GM21619 (cell line): ENCODE measurements around the gene REV3L.

Experiments used
- ATAC-seq: cut with Tn5 transposase; IDR thresholded peaks from one replicate; pipeline ENCODE4 v1.9.1; 2021; ENCODE audit not compliant: unreplicated experiment

Gene REV3L

GRCh38 chr6:111471958-111472357 lies 11.1 kb downstream of the REV3L start:
- no peak for ATAC-seq

GRCh38 chr6:111471533-111471932 lies 11.5 kb downstream of the REV3L start:
- ATAC-seq = no peak

DNA sequence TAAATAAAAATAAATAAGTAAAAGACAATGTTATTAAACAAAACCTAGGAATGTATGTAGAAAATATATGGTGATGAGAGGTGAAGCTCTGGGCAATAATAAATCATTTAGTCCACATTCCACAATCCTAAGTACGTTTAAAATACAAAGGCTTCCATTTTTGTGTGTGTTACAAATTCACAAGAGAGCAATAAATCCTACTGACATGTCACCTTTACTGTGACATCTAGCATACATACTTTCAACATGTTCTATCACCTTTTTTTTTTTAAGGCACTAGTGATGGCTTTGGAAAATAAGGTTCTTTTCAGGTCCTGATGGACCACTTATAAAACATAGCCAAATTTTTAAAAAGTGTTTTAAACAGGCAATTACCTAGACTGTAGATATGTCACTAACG lies 12.0 kb downstream of the REV3L start:
- ATAC-seq = no peak

GRCh38 chr6:111469543-111469942 lies 13.5 kb downstream of the REV3L start:
- ATAC-seq = no peak

GRCh38 chr6:111468329-111469012 lies 14.5 kb downstream of the REV3L start:
- ATAC-seq = no peak

DNA sequence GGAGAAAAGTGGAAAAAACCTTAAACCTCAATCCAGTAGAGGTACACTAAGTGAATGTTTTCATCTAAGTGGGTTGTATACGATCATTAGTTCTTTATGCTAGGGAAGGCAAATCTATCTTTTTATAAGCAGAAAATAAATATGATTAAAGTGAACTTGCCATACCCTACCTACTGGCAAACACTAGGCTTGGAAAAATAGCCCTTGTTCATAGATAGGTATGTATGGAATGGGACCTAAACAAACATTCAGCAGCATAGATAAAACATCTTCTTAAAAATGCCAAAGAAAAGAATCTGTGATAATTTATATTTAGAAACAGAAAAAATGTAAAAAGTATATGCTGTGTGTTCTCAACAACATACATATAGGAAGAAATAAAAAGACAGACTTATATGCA lies 18.8 kb downstream of the REV3L start:
- ATAC-seq = no peak

- no peak for ATAC-seq
Measured at GRCh38 chr6:111462770-111463391, 20.1 kb downstream of the REV3L start.

DNA sequence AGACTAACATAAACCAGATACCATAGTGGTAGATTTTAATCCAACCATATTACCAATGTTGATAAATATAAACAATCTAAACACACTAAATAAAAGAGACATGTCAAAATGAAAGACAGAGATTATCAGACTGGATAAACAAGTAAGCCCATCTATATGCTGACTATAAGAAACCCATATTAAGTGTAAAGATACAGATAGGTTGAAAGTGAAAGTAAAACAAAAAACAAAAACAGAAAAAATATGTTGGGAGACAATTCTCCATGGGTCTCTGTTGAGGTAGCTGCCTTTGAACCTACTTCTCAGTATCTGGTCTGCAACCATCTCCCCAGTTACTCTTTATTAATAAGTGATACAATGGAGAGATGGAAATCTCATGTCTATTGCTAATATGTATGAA lies 21.2 kb downstream of the REV3L start:
- no peak for ATAC-seq

GRCh38 chr6:111458670-111459232 lies 24.3 kb downstream of the REV3L start:
- ATAC-seq = no peak

DNA sequence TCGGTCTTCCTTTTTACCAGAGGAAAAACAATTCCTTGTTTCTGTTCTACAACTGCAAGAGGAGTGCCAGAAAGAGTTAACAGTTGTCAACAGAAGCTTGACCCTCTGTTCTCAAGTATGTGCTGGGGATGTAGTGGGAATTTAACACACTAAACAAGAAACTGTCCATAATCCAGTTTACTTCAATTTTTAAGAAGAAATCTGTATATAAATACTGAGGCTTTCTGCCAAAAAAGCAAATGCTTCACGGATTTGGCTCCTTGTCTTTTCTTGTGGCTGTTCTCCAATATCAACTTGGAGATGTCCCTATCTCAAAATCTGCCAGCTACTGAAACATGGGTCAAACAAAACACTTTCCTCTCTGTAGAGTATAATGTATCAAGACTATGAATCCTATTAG lies 26.8 kb downstream of the REV3L start:
- no peak for ATAC-seq

DNA sequence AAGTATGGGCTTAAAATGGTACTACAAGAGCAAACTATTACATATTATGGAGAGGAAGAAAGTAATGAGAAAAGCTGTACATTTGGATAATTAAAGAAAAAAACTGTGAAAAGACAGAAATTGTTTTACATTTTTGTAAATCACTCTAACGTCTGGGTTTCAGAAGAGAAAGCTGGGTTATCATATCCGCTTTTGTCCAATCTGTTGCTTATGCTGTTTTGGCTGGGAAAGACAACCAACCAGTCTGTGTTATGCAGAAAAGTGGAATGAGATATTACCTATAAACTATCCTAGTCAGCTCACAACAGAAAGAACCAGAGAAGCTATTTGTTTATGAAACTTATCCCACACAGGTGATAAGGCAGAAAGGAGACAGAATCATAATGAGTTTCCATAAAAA lies 32.4 kb downstream of the REV3L start:
- no peak for ATAC-seq

GRCh38 chr6:111450087-111450486 lies 32.9 kb downstream of the REV3L start:
- ATAC-seq = no peak

GRCh38 chr6:111449129-111449528 lies 33.9 kb downstream of the REV3L start:
- no peak for ATAC-seq

GRCh38 chr6:111447051-111447450 lies 36.0 kb downstream of the REV3L start:
- ATAC-seq = no peak

GRCh38 chr6:111445861-111446267 lies 37.2 kb downstream of the REV3L start:
- no peak for ATAC-seq

DNA sequence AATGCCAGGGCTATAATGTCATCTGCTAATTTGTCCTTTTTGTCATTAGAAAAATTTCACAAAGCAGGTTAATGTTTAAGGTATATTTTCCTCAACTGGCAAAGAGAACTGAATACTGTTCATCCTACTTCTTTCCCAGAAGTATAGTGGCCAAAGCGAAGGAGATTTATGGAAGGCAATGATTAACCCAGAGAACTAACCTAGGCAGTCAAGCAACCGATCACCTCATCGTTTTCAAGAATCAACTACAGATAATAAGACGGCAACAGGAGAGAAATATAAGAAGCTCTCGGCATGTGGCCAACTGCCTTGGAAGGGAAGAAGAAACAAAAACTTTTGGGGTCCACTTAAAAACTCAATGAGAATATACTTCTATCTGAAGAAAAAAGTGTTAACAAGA lies 38.2 kb downstream of the REV3L start:
- no peak for ATAC-seq

- peak; percentile 52 for ATAC-seq
Measured at GRCh38 chr6:111441678-111442243, 41.3 kb downstream of the REV3L start.

- ATAC-seq = no peak
Measured at GRCh38 chr6:111439171-111439570, 43.8 kb downstream of the REV3L start.

DNA sequence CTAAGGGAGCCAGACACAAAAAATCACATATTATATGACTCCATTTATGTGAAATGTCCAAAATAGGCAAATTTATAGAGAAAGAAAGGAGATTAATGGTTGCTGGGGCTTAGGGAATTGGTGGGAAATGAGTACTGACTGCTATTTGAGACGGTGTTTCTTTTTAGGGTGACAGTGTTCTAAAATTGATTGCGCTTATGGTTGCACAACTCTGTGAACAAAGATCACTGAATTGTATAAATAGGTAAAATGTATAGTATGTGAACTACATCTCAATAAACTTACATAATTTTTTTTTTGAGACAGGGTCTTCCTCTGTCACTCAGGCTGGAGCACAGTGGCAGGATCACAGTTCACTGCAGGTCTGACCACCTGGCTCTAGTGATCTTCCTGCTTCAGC lies 45.4 kb downstream of the REV3L start:
- ATAC-seq = no peak

- ATAC-seq = no peak
Measured at GRCh38 chr6:111432511-111432910, 50.5 kb downstream of the REV3L start.

DNA sequence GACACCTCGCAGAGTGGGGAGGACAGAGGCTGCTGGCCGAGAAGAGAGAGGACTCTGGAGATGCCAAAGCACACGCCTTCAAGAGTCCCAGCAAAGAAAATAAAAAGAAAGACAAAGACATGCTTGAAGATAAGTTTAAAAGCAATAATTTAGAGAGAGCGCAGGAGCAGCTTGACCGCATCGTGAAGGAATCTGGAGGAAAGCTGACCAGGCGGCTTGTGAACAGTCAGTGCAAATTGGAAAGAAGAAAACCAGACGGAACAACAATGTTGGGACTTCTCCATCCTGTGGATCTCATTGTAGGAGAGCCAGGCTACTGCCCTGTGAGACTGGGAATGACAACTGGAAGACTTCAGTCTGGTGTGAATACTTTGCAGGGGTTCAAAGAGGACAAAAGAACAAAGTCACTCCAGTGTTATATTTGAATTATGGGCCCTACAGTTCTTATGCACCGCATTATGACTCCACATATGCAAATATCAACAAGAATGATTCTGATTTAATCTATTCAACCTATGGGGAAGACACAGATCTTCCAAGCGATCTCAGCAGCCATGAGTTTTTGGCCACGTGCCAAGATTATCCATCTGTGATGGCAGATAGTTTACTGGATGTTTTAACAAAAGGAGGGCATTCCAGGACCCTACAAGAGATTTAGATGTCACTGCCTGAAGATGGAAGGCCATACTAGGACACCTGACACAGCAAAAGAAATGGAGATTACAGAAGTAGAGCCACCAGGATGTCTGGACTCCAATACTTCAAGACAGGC lies 52.2 kb downstream of the REV3L start:
- no peak for ATAC-seq

DNA sequence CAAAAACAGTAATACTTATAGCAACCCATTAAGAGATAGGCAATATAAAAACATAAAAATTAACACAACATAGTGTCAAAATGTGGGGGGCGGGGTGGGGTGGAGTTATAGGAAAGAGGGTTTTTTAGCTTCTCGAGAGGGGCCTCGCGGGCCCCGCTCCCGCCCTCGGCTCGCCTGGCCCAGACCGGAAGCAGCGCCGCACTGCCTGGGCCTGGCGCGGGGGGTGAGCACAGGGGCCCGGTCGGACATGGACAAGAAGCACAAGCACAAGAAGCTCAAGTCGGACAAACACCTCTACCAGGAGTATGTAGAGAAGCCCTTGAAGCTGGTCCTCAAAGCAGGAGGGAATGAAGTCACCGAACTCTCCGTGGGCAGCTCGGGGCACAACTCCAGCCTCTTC lies 53.4 kb downstream of the REV3L start:
- ATAC-seq = no peak
